Tibial artery (tissue), 4 donors: ENCODE results near the gene SLC26A5.

Experiments used
- DNase-seq, 2 donors: peaks; one replicate each; pipeline ENCODE4 v3.0.0-alpha.2; 2019
- H3K27ac ChIP-seq, 2 donors: fragments of 200-600 bp; sonication (generic) in 1 of 2; 1 replicate in 1 of 2; 2 replicates in 1 of 2; pipeline ENCODE4 v1.5.1; 2018 to 2019; ENCODE audit warnings: mild to moderate bottlenecking in 1 of 2
- H3K27me3 ChIP-seq, 2 donors: fragments of 200-600 bp; sonication (generic) in 1 of 2; one replicate each; pipeline versions ENCODE4 v1.5.1 to v1.6.0; 2016 to 2019
- H3K36me3 ChIP-seq, 3 donors: fragments of 200-600 bp; sonication (generic) in 2 of 3; one replicate each; pipeline ENCODE4 v1.5.1; 2016 to 2019; ENCODE audit warnings: mild to moderate bottlenecking in 2 of 3
- H3K4me1 ChIP-seq, 4 donors: fragments of 200-600 bp; sonication (generic) in 2 of 4; 1 replicate in 3 of 4; 2 replicates in 1 of 4; pipeline ENCODE4 v1.5.1; 2016 to 2019
- H3K4me3 ChIP-seq, 2 donors: fragments of 200-600 bp; sonication (generic) in 1 of 2; 1 replicate in 1 of 2; 2 replicates in 1 of 2; pipeline ENCODE4 v1.5.1; 2018 to 2019; ENCODE audit warnings: mild to moderate bottlenecking in 2 of 2
- H3K9me3 ChIP-seq, 3 donors: fragments of 200-600 bp; sonication (generic) in 1 of 3; one replicate each; pipeline ENCODE4 v1.5.1; 2016 to 2019
- CTCF ChIP-seq, 2 experiments: fragments of 200-600 bp in 1 of 2; fragments of 450-650 bp in 1 of 2; IDR thresholded peaks; one replicate each; pipeline ENCODE4 v1.5.1; 2017 to 2019; ENCODE audit warnings: antibody characterized with exemption in 2 of 2, mild to moderate bottlenecking in 1 of 2, moderate library complexity in 1 of 2
- intact Hi-C: fragments of 100-400 bp; cut with DNase I; formaldehyde crosslinking; loops from one replicate; pipeline ENCODE4 v1.15.0; 2023; ENCODE audit warnings: low total_unique reads

Gene SLC26A5

GRCh38 chr7:103466814-103467213, 20.8 kb upstream of the SLC26A5 start:
- Histone ChIP-seq H3K27ac (no peak overlapping the region), H3K4me1 (no peaks in the 10 kb centered on the region), H3K4me3 (no peak overlapping the region), H3K27me3 (peaks cover 0 to 5% of the 10 kb centered on the region in 2 donors), H3K36me3 (no peaks in the 10 kb centered on the region), H3K9me3 (no peaks in the 10 kb centered on the region)
- no peak for DNase-seq
- intact Hi-C loops: no loop called here
- no peak for TF ChIP-seq CTCF (IDR thresholded peaks at IDR 0.05)

- no peak for TF ChIP-seq CTCF (IDR thresholded peaks at IDR 0.05)
- DNase-seq: no peak
- intact Hi-C loops: no loop called here
- Histone ChIP-seq H3K27ac (no peak overlapping the region), H3K4me3 (no peak overlapping the region), H3K4me1 (no peaks in the 10 kb centered on the region), H3K9me3 (no peaks in the 10 kb centered on the region), H3K27me3 (no peaks in the 10 kb centered on the region), H3K36me3 (no peaks in the 10 kb centered on the region)
Observed at GRCh38 chr7:103462358-103462757, 16.4 kb upstream of the SLC26A5 start.

GRCh38 chr7:103447073-103447960, 1.3 kb upstream of the SLC26A5 start:
- Histone ChIP-seq H3K4me3 (no peak overlapping the region), H3K9me3 (no peaks in the 10 kb centered on the region)
- TF ChIP-seq CTCF (IDR thresholded peaks at IDR 0.05): peak in 1 of 2 experiments; percentile 18

GRCh38 chr7:103445228-103446048, 569 bp downstream of the SLC26A5 start:
- Histone ChIP-seq H3K4me1 (peaks cover 0 to 14% (median 12%) of the 10 kb centered on the region in 4 donors), H3K36me3 (no peaks in the 10 kb centered on the region), H3K9me3 (no peaks in the 10 kb centered on the region), H3K4me3 (peak overlapping the region; percentile 15 to 45), H3K27me3 (peaks cover 0 to 38% of the 10 kb centered on the region in 2 donors), H3K27ac (no peak overlapping the region)
- intact Hi-C loops: no loop called here
- no peak for DNase-seq
- TF ChIP-seq CTCF (IDR thresholded peaks at IDR 0.05): no peak

More at GRCh38 chr7:103447073-103447960, 1.3 kb upstream of the SLC26A5 start:
- peaks cover 0 to 14% (median 12%) of the 10 kb centered on the region in 4 donors for H3K4me1 ChIP-seq
- intact Hi-C loops: no loop called here
- peaks cover 0 to 38% of the 10 kb centered on the region in 2 donors for H3K27me3 ChIP-seq
- DNase-seq: no peak
- H3K27ac ChIP-seq: no peak overlapping the region
- H3K36me3 ChIP-seq: no peaks in the 10 kb centered on the region

GRCh38 chr7:103439661-103440060, 6.3 kb downstream of the SLC26A5 start:
- H3K27me3 ChIP-seq: peaks cover 0 to 10% of the 10 kb centered on the region in 2 donors

More at GRCh38 chr7:103439661-103440060, 6.3 kb downstream of the SLC26A5 start:
- Histone ChIP-seq H3K9me3 (no peaks in the 10 kb centered on the region), H3K27ac (no peak overlapping the region), H3K36me3 (no peaks in the 10 kb centered on the region), H3K4me3 (no peak overlapping the region), H3K4me1 (no peaks in the 10 kb centered on the region)
- no peak for DNase-seq
- no peak for TF ChIP-seq CTCF (IDR thresholded peaks at IDR 0.05)
- intact Hi-C loops: no loop called here
